ENCODE results near the gene OR1E2. TPM values are rescaled to one million over a fixed set of nuclear protein-coding genes. Genes with fewer than 3 reads are reported as not detected.
"Not testable (repeated sequence)": the region's sequence is repeated elsewhere in the genome, so short reads cannot be mapped to it uniquely, and the experiment has no call there.

OR1E2 gene
- total RNA-seq, 1 experiment from 2014 or later: not detected

DNA sequence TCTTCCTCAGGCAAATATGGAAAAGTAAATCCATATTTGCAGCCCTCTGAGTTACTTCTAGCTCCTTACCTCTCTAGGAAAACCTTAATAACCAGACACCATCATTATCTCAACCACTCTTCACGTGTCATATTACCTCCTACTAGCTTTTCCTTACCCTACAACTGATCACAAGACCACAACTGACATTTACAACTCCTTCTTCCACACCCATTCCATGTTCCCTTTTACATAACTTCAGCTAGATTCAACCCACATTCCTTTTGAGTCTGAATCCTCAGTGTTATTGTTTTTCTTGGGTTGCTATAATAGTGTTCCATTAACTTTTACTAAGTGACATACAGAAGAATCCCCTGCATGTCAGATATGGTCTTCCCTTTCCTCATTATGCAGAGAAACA, 4.7 kb upstream of the OR1E2 start:
- Histone ChIP-seq H3K27me3 (ENCODE audit: control insufficient read depth, insufficient read depth, low read length) (0 out of 2 replicates have a peak, but pooled peaks cover 2% of the 10 kb centered on the region), H3K4me1 (ENCODE audit: control insufficient read depth, insufficient read depth, low read length) (no peaks in the 10 kb centered on the region), H3K27ac (ENCODE audit: low read length) (no peak overlapping the region), H3K36me3 (ENCODE audit: control insufficient read depth, insufficient read depth, low read length) (no peaks in the 10 kb centered on the region), H3K4me3 (ENCODE audit: low read depth in 2 of 2, low read length in 2 of 2) (no peak overlapping the region), H3K9me3 (ENCODE audit: control insufficient read depth, insufficient read depth, low read depth, low read length) (no peaks in the 10 kb centered on the region)
- TF ChIP-seq POLR2AphosphoS5 (IDR thresholded peaks at IDR 0.05; ENCODE audit: low read depth, low read length) (no peak), CTCF (IDR thresholded peaks at IDR 0.05) (no peak), REST (IDR thresholded peaks at IDR 0.05; ENCODE audit: insufficient read depth in 1 of 2, low read depth in 2 of 2, low read length in 1 of 2) (no peak), TCF7L2 (IDR thresholded peaks at IDR 0.05; ENCODE audit: low read depth, low read length) (no peak), SIN3A (IDR thresholded peaks at IDR 0.05; ENCODE audit: borderline replicate concordance, insufficient read depth, low read depth, low read length) (no peak)
- intact Hi-C loops (cut with micrococcal nuclease; ENCODE audit: unreplicated experiment) (no loop called here), in situ Hi-C loops (cut with HindIII; ENCODE audit: low pct_unique_long_range_greater_than_20kb, low sequenced_read_pairs) (no loop called here)
- BruUV-seq (replicated peaks): no TSS peak
- no peak for ATAC-seq
- ChIA-PET POLR2A (no interaction called here), CTCF (no interaction called here)
- no peak for DNase-seq (ENCODE audit: low read depth, low spot score)

GRCh38 chr17:3433215-3433614, 426 bp downstream of the OR1E2 start:
- peak; percentile 75 to 79 for TF ChIP-seq REST (IDR thresholded peaks at IDR 0.05; ENCODE audit: insufficient read depth in 1 of 2, low read depth in 2 of 2, low read length in 1 of 2)
- BruUV-seq (replicated peaks); DNase-seq (ENCODE audit: low read depth, low spot score): not testable (repeated sequence)

More at GRCh38 chr17:3433215-3433614, 426 bp downstream of the OR1E2 start:
- H3K27ac ChIP-seq (ENCODE audit: low read length); H3K36me3 ChIP-seq (ENCODE audit: control insufficient read depth, insufficient read depth, low read length); POLR2A ChIA-PET; H3K27me3 ChIP-seq (ENCODE audit: control insufficient read depth, insufficient read depth, low read length); H3K9me3 ChIP-seq (ENCODE audit: control insufficient read depth, insufficient read depth, low read depth, low read length); H3K4me1 ChIP-seq (ENCODE audit: control insufficient read depth, insufficient read depth, low read length); in situ Hi-C loops (cut with HindIII; ENCODE audit: low pct_unique_long_range_greater_than_20kb, low sequenced_read_pairs); H3K4me3 ChIP-seq (ENCODE audit: low read depth in 2 of 2, low read length in 2 of 2); ATAC-seq; intact Hi-C loops (cut with micrococcal nuclease; ENCODE audit: unreplicated experiment); CTCF ChIA-PET: not testable (repeated sequence)
